GM12801 (cell line): ENCODE data around the gene CARTPT.

Experiments
- CTCF ChIP-seq: IDR thresholded peaks from one replicate; pipeline ENCODE4 v1.5.1; 2011; ENCODE audit warnings: control low read depth; ENCODE audit not compliant: insufficient read length; ENCODE audit errors: extremely low read depth

Gene CARTPT

GRCh38 chr5:71719063-71719964 is at the start of gene CARTPT:
Gene CARTPT, plus strand, starts transcription at chr5:71719275. Its CDS starts 19 bp downstream, at chr5:71719294.
- TF ChIP-seq CTCF = no peak

- no peak for TF ChIP-seq CTCF
Measured at GRCh38 chr5:71677977-71678376, 41.1 kb upstream of the CARTPT start.

- no peak for TF ChIP-seq CTCF
Measured at GRCh38 chr5:71679714-71680113, 39.4 kb upstream of the CARTPT start.

GRCh38 chr5:71680510-71680909 is 38.6 kb upstream of the CARTPT start:
- TF ChIP-seq CTCF = no peak

GRCh38 chr5:71681296-71681695 is 37.8 kb upstream of the CARTPT start:
- no peak for TF ChIP-seq CTCF

GRCh38 chr5:71684309-71684708 is 34.8 kb upstream of the CARTPT start:
- TF ChIP-seq CTCF = no peak

GRCh38 chr5:71693828-71694427 is 25.1 kb upstream of the CARTPT start:
- no peak for TF ChIP-seq CTCF
